GM18517 (cell line): ENCODE results near the gene NPY1R.

Experiments
- ATAC-seq: cut with Tn5 transposase; IDR thresholded peaks from one replicate; pipeline ENCODE4 v1.9.1; 2021; ENCODE audit warnings: mild to moderate bottlenecking, moderate library complexity; ENCODE audit not compliant: unreplicated experiment

The NPY1R gene

DNA sequence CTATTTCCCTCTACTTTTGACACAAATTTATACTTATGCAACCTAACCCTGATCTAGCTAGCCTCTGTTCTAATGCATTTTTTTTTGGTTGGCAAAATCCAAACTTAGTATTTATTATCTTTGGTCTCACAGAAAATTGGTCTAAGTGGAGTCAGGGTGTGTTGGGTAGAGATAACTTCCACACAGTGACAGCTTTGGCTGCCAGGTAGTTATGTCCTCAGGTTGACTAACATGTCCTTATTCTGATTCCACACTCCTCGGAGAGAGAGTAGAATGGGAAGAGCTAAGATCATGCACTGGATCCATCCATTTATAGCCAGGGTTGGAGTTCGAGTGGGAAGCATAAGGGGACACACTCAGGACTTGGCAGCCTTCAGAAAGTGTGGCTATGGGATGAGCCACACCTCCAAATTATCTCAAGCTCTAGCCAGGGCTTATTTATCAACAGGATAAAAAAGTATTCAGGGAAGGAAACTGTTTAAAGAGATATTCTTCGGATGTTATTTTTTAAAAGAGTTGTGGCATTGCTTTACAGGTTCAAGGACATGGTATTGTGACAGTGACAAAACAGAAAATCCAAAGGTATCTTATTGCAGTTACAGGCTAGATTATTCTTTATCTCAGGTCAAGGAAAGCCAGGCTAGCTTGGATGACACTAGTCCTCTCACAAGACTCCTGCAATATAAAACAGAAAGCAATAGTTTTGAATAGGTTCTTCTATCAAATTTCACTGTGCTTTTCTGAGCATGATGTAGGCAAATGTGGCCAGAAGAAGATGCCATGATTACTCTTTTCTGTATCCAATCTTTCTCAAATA lies 51.5 kb downstream of the NPY1R start:
- ATAC-seq = no peak

- no peak for ATAC-seq
Measured at GRCh38 chr4:163279713-163280112, 52.7 kb downstream of the NPY1R start.

DNA sequence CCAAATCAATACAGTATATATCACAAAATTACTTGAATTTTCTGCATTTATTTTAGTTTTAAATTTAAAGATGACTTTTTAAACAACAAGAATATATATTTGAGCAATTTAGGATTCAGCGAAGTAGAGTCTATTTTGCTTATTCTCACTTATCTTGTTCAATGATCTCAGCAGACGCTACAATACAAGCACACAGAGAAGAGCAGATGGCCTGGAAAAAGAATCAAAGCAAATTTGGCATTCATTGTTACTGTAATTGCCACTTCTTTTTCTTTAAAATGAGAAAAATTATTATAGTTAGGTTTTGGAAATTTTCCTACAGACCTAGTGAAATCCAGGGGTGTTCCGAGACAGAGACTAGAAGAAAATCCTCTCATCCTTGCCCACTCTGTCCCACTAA lies 57.5 kb downstream of the NPY1R start:
- no peak for ATAC-seq
